HG02973 (cell line): Measurements from ENCODE around the gene LRRC30.

ENCODE experiments used
- ATAC-seq: cut with Tn5 transposase; IDR thresholded peaks from one replicate; pipeline ENCODE4 v1.9.1; 2021; ENCODE audit warnings: moderate library complexity; ENCODE audit not compliant: unreplicated experiment

The LRRC30 gene

DNA sequence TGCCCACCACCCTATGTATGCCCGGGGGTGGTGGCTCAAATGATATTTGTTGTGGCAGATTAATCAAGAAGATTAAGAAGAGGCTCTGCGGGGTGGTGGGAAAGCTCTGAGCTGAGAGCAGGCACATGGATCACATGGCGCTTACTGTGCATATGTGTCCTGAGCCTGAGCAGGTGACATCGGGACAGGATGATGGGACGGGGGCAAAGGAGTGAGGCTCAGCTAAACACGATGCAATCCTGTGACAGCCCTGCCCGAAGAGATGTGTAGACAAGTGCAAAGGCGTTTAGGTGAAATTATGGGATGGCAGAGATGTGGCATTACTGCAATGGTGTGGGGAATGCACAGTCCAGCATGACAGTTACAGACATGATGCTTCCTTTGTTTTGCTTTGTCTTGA is 6.0 kb downstream of the LRRC30 start:
- no peak for ATAC-seq

DNA sequence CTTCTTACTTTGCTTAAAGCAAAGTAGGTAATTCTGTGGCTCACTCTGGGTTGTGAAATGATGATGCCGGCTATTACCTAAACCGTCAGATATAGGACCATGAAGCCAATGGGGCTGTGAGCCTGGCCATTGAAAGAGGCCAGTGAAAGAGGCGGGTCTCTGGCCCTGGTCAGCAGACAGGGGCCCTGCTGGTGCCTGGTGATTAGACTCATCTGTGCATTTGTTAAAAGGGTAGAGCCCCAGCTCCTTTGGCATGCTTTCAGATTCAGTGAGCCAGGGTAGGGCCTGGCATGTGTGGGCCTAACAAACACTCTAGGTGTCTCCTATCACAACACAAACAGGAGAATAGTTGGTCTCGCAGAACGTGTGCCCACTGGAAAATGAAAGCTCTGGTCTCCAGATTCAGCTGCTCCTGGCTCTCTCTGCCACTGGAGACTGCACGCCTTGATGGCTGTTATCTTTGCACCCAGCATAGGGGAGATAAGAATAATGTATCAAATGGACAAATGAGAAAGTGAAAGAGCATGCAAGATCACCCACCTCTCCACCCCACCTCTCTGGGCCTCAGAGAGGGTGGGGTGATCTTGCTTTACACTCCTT is 6.9 kb downstream of the LRRC30 start:
- ATAC-seq = no peak

DNA sequence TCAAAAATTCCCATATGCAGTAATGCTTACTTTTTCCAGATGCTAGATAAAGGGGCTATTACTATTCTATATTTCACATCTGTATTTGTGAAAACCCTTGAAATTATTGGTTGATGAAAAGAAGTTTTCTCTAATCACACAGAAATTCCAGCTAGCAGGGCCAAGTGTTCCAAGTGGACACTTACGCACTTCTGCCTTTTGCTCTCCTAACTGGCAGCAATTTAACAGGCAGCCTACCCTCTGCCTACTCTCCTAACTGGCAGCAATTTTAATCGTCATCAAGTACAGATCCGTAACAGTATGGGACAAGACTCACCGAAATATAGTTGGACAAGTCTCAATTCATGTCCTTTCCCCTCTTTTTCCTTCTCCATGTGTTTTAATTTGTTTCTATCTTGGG is 12.0 kb downstream of the LRRC30 start:
- ATAC-seq = no peak

DNA sequence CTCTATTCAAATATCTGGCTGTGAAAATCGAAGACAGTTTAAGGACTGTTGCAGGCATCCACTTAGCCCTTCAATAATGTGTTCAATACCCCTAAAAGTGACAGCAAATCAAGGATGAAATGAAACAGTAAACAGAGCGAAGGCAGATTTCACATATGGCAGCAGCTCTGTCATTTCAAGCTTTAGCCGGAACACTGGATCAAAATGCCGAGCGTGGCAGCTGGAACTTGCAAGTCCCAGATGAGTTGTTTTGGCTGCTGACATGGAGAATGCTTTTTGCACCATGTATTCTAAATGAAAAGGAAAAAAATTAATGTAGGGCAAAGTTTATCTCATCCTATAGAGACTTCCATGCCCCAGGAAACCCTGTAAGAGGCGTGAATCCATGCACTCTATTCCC is 18.0 kb downstream of the LRRC30 start:
- ATAC-seq = no peak

DNA sequence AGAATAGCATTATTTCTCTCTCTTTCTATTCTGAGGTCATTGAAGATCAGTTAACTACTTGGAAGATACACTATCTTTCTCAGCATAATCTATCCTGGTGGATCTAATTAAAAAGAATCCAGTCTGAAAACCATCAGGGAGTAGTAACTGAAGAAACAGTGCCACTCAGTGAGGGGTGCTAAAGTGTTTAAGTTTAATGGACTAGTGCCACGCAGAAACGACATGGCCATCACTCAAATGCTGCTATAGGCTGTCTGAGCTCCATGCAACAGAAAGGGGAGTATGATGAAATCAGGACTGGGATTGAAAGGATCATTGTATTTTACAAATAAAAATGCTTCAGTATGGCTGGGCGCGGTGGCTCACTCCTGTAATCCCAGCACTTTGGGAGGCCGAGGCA is 23.3 kb downstream of the LRRC30 start:
- no peak for ATAC-seq

DNA sequence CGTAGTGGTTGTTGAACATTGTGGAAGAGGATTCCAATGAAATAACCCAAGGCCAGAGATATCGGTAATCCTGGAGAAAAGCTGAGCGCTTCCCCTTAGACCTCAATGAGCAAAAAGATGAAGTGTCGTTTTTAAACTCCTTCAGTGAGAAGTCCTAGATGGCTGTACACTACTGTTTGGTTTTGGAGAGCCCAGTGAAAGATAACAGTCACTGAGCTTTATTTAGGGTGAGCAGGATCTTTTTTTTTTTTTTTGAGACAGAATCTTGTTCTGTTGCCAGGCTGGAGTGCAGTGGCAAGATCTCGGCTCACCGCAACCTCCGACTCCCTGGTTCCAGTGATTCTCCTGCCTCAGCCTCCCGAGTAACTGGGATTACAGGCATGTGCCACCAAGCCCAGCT is 24.2 kb downstream of the LRRC30 start:
- ATAC-seq = no peak

DNA sequence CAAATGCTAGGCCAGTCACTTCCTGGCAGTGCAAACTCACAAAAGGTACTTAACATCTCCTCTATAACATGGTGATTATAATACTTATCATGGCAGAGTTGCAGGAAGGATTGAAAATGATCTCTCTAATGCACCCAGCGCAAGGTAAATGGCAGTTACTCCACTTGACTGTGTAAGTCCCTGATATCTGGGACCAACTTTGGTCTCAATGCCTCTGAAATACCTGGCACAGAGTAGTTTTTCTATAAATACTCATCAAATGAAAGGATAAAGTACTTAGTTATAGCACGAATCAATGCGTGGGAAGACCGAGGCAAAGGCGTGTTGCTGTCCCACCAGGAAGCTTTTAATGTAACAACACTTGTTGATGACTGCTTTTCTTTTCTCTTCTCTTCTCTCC is 24.8 kb downstream of the LRRC30 start:
- ATAC-seq = no peak

DNA sequence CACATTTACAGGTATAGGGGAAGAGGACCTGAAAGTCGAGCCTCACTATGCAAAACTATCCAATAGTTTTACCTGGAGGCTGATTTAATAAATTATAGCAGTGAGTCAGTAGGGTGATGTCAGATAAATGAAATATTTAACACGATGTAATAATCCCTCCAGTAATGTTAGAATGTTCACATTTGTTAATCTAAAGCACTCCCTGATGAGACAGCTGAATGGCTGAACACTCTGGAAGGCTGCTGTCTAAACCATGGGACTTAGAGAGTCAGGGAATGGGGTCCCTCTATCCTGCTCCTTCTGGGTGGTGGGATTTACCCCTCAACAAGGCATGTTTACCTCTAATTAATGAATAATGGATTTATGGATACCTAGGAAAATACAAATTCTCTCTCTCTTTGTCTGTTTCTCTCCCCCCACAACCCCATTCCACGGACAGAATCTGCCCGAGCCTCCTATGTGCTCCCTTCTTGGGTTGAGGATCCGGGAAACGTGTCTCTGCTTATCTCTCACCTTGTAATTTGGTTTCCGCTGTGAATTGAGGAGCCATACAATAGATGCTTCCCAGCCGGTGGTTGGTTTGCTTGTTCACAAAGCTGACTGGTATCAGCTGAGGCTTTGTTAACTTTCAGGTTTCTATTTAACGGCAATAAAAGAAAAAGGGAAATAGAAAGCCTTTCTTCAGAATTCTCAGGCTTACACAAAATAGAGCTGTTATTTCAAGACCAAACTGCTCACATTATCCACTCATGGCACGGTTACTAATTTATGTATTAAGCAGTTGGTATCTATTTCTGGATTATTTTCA is 25.9 kb downstream of the LRRC30 start:
- ATAC-seq = no peak

DNA sequence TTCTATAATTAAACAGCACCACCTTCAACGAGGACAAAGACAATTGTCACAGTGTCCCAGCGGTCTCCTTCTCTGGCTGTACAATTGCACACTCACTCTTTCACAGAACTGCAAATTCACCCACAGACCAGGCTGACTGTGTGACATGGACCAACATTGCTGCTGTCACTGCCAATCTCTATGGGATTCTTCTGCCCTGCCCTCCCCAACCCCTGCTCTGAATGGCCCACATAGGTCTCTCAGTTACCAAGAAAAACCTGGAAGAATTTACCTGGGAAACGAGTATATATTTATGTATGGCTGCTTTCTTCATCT is 26.5 kb downstream of the LRRC30 start:
- ATAC-seq = no peak

DNA sequence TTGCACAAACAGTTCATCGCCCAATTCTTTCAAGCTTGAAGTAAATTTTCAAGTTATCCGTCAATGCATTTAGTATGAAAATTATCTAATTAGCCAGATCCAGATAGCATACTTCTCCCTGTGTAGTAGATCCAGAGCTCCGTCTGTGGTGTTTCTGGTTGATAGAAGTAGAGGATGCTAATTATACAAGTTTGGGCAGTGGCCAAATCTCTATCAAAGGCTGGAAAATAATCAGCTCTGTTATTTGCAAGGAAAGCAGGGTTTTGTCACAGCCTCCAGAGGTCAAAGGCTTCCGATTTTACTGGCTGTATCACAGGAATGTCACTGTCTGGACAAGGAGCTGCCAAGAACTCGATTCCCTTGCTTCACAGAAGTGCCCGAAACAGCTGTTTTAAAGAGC is 28.6 kb downstream of the LRRC30 start:
- no peak for ATAC-seq

DNA sequence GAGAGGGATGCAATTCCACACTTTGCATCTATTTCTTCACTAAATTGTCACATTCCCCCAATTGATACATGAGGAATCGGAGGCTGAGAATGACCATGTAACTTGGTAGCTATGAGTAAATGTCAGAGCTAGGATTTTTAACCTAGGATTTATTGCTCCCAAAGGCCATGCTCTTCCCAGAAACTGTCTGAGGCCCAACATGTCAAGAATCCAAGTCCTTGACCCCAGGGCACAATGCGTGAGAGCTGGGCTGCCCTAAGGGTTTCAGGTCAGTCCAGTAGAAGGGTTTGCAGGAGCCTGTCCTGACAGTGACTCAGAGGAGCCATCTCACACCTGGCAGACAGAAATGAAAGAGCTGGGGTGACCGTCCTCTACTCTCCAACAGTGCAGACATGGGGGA is 30.3 kb downstream of the LRRC30 start:
- no peak for ATAC-seq

DNA sequence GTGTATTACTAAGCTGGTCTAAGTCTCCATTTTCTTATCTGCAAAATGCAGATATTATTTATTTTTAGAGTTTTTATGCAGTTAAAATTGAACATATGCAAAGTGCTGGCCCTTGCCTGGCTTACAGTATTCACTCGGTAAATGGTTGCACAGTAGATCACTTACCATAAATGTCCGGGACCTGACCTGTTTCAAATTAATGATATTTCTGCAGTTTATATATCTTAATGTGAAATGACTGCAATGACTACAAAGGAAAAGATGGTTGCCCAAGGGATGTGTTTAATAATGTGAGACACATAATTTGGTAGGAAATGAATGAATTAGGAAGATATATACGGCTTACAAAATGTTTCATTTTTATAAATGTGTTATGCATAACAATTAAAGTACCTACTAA is 37.1 kb downstream of the LRRC30 start:
- no peak for ATAC-seq

DNA sequence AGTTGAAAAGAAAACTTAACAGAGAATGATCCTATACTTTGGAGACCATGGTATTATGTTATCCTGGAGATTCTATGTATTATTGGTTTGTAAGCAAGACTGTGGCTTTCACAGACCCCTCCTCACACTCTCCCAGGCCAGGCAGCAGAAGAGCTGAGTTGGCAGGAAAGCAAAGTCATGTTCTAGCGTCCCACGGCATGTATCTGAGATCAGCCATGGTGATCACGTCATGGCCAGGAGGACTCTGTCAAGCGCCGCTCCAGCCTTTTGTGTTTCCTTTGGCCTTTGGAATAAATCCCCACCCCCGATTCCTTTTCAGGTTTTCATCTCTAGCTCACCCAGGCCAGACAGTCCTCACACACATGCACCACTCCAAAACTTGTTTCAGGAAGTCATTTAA is 39.1 kb downstream of the LRRC30 start:
- ATAC-seq = no peak

DNA sequence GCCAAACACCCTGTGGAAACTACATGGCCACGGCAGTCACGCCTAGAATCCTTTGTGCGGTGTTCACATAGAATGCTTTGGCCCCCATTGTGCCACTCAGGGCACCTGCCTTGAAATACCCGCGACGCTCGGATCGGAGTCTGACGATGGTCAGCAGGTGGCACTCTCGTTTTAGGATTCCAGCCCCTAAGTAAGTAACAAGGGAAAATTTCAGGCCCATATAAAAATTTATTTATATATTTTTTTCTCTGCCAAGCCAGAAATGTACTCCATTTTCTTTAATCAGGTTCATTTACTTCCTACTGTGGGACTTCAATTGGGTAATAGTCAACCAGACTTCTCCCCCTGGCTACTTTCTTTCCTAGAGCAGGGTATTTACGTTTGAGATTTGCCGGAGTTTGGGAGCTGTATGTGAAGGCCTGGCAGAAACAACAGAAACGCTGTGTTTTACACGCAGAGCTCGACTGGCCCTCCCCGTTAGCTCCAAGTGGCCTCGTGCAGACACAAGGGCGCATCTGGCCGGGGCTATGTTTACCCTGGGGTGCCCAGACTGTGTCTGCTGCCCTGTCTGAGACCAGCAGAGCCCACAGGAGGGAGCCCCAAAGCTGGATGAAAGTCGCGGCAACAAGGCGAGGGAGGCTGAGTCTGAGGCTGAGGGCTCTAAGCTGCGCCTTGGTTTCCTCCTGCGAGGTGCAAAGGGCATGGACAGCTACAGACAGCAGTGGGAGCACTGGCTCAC is 41.6 kb downstream of the LRRC30 start:
- no peak for ATAC-seq

DNA sequence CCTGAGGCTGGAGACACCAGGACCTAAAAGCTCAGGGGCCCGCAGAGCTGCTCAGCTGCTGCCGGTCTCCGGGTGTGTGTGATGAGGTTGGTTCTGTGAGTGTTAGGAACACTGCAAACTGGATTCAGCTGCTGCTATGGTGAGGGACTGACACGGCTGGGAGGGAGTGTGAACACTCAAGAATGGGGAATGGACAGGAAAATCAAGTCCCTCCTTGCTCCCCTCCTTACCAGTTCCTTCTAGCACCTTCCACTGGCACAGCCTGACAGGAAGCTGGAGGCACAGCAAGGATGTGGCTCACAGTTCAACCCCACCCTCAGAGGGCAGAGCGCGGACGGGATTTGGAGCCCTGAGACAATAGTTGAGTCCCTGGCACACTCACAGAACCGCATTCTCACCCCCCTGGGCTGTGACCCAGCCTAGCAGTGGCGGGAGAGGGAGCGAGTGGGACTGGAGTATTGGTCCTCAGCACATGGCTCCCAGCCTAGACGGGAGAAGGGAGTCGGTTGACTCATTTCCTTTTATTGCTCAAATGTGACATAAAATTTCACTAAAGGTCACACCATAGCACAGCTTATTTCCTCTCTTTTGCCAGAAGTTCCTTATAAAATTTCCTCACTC is 42.5 kb downstream of the LRRC30 start:
- no peak for ATAC-seq

DNA sequence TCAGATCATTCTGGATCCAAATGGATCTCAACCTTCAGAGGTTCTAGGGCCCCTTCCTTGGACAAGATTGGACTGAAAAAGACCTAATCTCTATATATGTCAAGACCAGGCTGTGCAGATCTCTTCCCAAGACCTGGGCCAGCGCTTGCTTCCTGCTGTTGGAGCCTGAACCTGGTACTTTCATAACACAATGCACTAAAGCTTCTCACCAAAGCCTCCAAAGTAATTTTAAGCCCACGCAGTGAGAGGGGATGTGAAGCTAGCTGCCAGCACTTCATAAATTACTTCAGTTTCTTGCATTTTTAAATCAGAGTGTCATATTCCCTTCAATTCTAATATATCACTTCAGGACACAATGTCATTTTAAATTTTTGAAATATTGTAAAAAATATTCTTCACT is 50.7 kb downstream of the LRRC30 start:
- no peak for ATAC-seq
